Neural cell (in vitro differentiated cells): ENCODE results near the gene CORO2A. TPM values are rescaled to one million over a fixed set of nuclear protein-coding genes. Genes with fewer than 3 reads are reported as not detected.

ENCODE experiments used
- H2AFZ ChIP-seq: fragments of 200-600, 300-800 bp; sonication (generic), shearing (Covaris generic); 2 replicates; pipeline ENCODE4 v1.6.0; 2014; ENCODE audit warnings: low read depth, mild to moderate bottlenecking, antibody characterized with exemption, low read length, moderate library complexity
- H3F3A ChIP-seq: fragments of 200-600 bp; shearing (Covaris generic); 2 replicates; pipeline ENCODE4 v1.6.1; 2016; ENCODE audit warnings: mild to moderate bottlenecking, moderate library complexity, mixed read lengths, antibody characterized with exemption, low read length; ENCODE audit not compliant: insufficient read depth, poor library complexity, severe bottlenecking
- H3K27ac ChIP-seq: fragments of 200-600, 300-800 bp; sonication (generic), shearing (Covaris generic); 2 replicates; pipeline ENCODE4 v1.5.1; 2014; ENCODE audit warnings: mild to moderate bottlenecking, low read length, moderate library complexity
- H3K27me3 ChIP-seq: fragments of 300-800, 200-600 bp; sonication (generic), shearing (Covaris generic); 2 replicates; pipeline ENCODE4 v1.6.0; 2014; ENCODE audit warnings: mild to moderate bottlenecking, low read depth, low read length, moderate library complexity; ENCODE audit not compliant: insufficient read depth
- H3K36me3 ChIP-seq: fragments of 300-800, 200-600 bp; sonication (generic), shearing (Covaris generic); 2 replicates; pipeline ENCODE4 v1.5.1; 2014; ENCODE audit warnings: mild to moderate bottlenecking, antibody characterized with exemption, low read length, moderate library complexity; ENCODE audit not compliant: insufficient read depth
- H3K4me2 ChIP-seq: fragments of 300-800, 200-600 bp; sonication (generic), shearing (Covaris generic); 2 replicates; pipeline ENCODE4 v1.6.0; 2014; ENCODE audit warnings: mild to moderate bottlenecking, low read length
- H3K4me3 ChIP-seq: fragments of 300-800, 200-600 bp; sonication (generic), shearing (Covaris generic); 2 replicates; pipeline ENCODE4 v1.5.1; 2014; ENCODE audit warnings: mild to moderate bottlenecking, low read length, moderate library complexity
- H3K79me2 ChIP-seq: fragments of 200-600 bp; shearing (Covaris generic); replicated peaks from 2 replicates; pipeline ENCODE4 v1.6.0; 2014; ENCODE audit warnings: mild to moderate bottlenecking, low read length, moderate library complexity; ENCODE audit not compliant: insufficient read depth
- H3K9ac ChIP-seq: fragments of 300-800, 200-600 bp; sonication (generic), shearing (Covaris generic); 2 replicates; pipeline ENCODE4 v1.6.1; 2016; ENCODE audit warnings: mild to moderate bottlenecking, low read length, mixed read lengths
- H3K9me2 ChIP-seq: fragments of 200-600 bp; shearing (Covaris generic); 2 replicates; pipeline ENCODE4 v1.6.1; 2016; ENCODE audit warnings: mild to moderate bottlenecking, low read length, mixed read lengths; ENCODE audit not compliant: insufficient read depth
- H3K9me3 ChIP-seq: fragments of 200-600, 300-800 bp; sonication (generic), shearing (Covaris generic); 2 replicates; pipeline ENCODE4 v1.6.1; 2016; ENCODE audit warnings: mild to moderate bottlenecking, mixed run types, low read length, moderate library complexity, mixed read lengths
- H4K20me1 ChIP-seq: fragments of 200-600 bp; shearing (Covaris generic); 2 replicates; pipeline ENCODE4 v1.6.1; 2016; ENCODE audit warnings: mild to moderate bottlenecking, mixed run types; ENCODE audit not compliant: insufficient read depth
- EP300 ChIP-seq: fragments of 450-650 bp; conservative IDR thresholded peaks from 2 replicates; pipeline ENCODE4 v1.6.1; 2014; ENCODE audit warnings: antibody characterized with exemption, mild to moderate bottlenecking, moderate library complexity; ENCODE audit not compliant: poor library complexity, severe bottlenecking
- EZH2 ChIP-seq: fragments of 200-600, 300-800 bp; shearing (Covaris generic), sonication (generic); IDR thresholded peaks from 2 replicates; pipeline ENCODE4 v1.6.1; 2014; ENCODE audit warnings: antibody characterized with exemption, low read length, borderline replicate concordance, mild to moderate bottlenecking; ENCODE audit not compliant: insufficient read depth, poor library complexity, severe bottlenecking
- MXI1 ChIP-seq: fragments of 450-650 bp; conservative IDR thresholded peaks from 2 replicates; pipeline ENCODE4 v1.6.1; 2014; ENCODE audit warnings: antibody characterized with exemption, mild to moderate bottlenecking; ENCODE audit not compliant: poor library complexity, severe bottlenecking
- POLR2AphosphoS5 ChIP-seq: IDR thresholded peaks from 2 replicates; pipeline ENCODE4 v1.6.1; 2012
- RAD21 ChIP-seq: fragments of 450-650 bp; conservative IDR thresholded peaks from 2 replicates; pipeline ENCODE4 v1.6.1; 2014; ENCODE audit warnings: antibody characterized with exemption, mild to moderate bottlenecking, moderate library complexity
- SMC3 ChIP-seq: fragments of 450-650 bp; conservative IDR thresholded peaks from 2 replicates; pipeline ENCODE4 v1.6.1; 2014; ENCODE audit warnings: antibody characterized with exemption, mild to moderate bottlenecking, moderate library complexity; ENCODE audit not compliant: poor library complexity
- TAF1 ChIP-seq: IDR thresholded peaks from 2 replicates; pipeline ENCODE4 v1.6.1; 2012; ENCODE audit warnings: low read depth
- polyA plus RNA-seq: library from polyadenylated mRNA; depleted of rRNA; stranded (reverse); fragments of >200 nt; gene quantifications from 2 replicates; pipeline ENCODE4 v1.2.3, GENCODE V29; 2014
- TF ChIP-seq, protein P1 (sequence below): IDR thresholded peaks from 2 replicates; pipeline ENCODE4 v1.6.1; 2012; ENCODE audit warnings: borderline replicate concordance
- TF ChIP-seq, protein P2 (sequence below): fragments of 450-650 bp; IDR thresholded peaks from 2 replicates; pipeline ENCODE4 v1.5.1; 2014; ENCODE audit warnings: antibody characterized with exemption, mild to moderate bottlenecking, moderate library complexity; ENCODE audit not compliant: poor library complexity, severe bottlenecking

The CORO2A gene
- polyA plus RNA-seq, 1 donor from 2014 or later, result 1.9 TPM

DNA sequence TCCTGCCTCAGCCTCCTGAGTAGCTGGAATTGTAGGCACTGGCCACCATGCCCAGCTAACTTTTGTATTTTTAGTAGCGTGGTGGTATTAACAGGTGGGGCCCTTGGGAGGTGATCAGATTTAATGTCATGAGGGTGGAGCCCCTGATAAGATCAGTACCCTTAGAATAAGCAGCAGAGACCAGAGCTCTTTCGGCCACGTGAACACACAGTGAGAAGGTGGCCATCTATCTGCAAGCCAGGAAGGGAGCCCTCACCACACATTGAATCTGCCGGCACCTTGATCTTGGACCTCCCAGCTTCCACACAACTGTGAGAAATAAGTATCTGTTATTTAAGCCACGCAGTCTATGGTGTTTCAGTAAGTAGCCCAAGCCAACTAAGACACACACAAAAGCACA, 40.5 kb upstream of the CORO2A start:
- no peak for TF ChIP-seq TAF1
- TF ChIP-seq EZH2, result no peak
- no peak for TF ChIP-seq RAD21
- TF ChIP-seq EP300, result no peak
- TF ChIP-seq, protein P1, sequence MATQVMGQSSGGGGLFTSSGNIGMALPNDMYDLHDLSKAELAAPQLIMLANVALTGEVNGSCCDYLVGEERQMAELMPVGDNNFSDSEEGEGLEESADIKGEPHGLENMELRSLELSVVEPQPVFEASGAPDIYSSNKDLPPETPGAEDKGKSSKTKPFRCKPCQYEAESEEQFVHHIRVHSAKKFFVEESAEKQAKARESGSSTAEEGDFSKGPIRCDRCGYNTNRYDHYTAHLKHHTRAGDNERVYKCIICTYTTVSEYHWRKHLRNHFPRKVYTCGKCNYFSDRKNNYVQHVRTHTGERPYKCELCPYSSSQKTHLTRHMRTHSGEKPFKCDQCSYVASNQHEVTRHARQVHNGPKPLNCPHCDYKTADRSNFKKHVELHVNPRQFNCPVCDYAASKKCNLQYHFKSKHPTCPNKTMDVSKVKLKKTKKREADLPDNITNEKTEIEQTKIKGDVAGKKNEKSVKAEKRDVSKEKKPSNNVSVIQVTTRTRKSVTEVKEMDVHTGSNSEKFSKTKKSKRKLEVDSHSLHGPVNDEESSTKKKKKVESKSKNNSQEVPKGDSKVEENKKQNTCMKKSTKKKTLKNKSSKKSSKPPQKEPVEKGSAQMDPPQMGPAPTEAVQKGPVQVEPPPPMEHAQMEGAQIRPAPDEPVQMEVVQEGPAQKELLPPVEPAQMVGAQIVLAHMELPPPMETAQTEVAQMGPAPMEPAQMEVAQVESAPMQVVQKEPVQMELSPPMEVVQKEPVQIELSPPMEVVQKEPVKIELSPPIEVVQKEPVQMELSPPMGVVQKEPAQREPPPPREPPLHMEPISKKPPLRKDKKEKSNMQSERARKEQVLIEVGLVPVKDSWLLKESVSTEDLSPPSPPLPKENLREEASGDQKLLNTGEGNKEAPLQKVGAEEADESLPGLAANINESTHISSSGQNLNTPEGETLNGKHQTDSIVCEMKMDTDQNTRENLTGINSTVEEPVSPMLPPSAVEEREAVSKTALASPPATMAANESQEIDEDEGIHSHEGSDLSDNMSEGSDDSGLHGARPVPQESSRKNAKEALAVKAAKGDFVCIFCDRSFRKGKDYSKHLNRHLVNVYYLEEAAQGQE, result no peak
- TF ChIP-seq MXI1, result no peak
- TF ChIP-seq SMC3, result no peak
- TF ChIP-seq, protein P2, sequence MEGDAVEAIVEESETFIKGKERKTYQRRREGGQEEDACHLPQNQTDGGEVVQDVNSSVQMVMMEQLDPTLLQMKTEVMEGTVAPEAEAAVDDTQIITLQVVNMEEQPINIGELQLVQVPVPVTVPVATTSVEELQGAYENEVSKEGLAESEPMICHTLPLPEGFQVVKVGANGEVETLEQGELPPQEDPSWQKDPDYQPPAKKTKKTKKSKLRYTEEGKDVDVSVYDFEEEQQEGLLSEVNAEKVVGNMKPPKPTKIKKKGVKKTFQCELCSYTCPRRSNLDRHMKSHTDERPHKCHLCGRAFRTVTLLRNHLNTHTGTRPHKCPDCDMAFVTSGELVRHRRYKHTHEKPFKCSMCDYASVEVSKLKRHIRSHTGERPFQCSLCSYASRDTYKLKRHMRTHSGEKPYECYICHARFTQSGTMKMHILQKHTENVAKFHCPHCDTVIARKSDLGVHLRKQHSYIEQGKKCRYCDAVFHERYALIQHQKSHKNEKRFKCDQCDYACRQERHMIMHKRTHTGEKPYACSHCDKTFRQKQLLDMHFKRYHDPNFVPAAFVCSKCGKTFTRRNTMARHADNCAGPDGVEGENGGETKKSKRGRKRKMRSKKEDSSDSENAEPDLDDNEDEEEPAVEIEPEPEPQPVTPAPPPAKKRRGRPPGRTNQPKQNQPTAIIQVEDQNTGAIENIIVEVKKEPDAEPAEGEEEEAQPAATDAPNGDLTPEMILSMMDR, result no peak
- TF ChIP-seq POLR2AphosphoS5, result no peak
- Histone ChIP-seq H4K20me1 (no peaks in the 10 kb centered on the region), H3F3A (no peaks in the 10 kb centered on the region), H3K9me3 (no peaks in the 10 kb centered on the region), H3K4me3 (no peak overlapping the region), H3K79me2 (no peaks in the 10 kb centered on the region), H3K4me2 (no peak overlapping the region), H3K27me3 (no peaks in the 10 kb centered on the region), H3K27ac (no peak overlapping the region), H2AFZ (no peak overlapping the region), H3K36me3 (no peaks in the 10 kb centered on the region), H3K9me2 (no peaks in the 10 kb centered on the region), H3K9ac (no peak overlapping the region)

- Histone ChIP-seq H3K9me3 (no peaks in the 10 kb centered on the region), H3K4me2 (no peak overlapping the region), H3K36me3 (no peaks in the 10 kb centered on the region), H2AFZ (no peak overlapping the region), H3K9ac (no peak overlapping the region), H3F3A (no peaks in the 10 kb centered on the region), H4K20me1 (no peaks in the 10 kb centered on the region), H3K27ac (no peak overlapping the region), H3K79me2 (no peaks in the 10 kb centered on the region), H3K9me2 (no peaks in the 10 kb centered on the region), H3K4me3 (no peak overlapping the region), H3K27me3 (no peaks in the 10 kb centered on the region)
- TF ChIP-seq EZH2 (no peak), MXI1 (no peak), RAD21 (no peak), POLR2AphosphoS5 (no peak), EP300 (no peak), SMC3 (no peak), TAF1 (no peak)
- TF ChIP-seq, protein P2, result no peak
- TF ChIP-seq, protein P1, result no peak
Observed at GRCh38 chr9:98231770-98232478, 39.5 kb upstream of the CORO2A start.
